NCI-H1092 (cell line): ENCODE results near the gene ZNF821.
"Not testable (repeated sequence)": the region's sequence is repeated elsewhere in the genome, so short reads cannot be mapped to it uniquely, and the experiment has no call there.

Experiments
- DNase-seq: peaks from one replicate; lab custom pipeline; 2025; lab: John Stamatoyannopoulos, UW

Gene ZNF821

DNA sequence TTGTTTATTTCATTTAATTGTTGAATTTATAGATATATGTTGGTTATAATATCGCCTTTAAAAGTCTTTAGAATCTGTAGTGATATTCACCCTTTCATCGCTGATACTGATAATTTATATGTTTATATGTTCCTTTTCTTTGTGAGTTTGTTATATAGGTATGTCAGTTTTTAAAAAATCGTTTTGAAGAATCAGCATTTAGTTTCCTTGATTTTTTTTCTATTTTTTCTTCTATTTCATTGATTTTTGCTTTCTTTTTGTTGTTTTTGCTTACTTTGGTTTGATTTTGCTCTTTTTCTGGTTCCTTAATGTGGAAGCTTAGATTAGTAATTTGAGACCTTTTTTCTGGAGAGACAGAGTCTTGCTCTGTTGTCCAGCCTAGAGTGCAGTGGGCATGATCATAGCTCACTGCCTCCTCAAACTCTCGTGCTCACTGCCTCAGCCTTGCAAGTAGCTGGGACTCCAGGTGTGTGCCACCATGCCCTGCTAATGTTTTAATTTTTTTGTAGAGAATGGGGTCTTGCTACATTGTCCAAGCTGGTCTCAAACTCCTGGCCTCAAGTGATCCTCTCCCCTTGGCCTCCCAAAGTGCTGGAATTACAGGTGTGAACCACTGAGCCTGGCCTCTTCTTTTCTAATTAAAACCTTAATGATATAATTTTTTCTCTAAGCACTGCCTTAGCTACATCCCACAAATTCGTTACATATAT is 18.8 kb upstream of the ZNF821 start:
- DNase-seq: no peak

DNA sequence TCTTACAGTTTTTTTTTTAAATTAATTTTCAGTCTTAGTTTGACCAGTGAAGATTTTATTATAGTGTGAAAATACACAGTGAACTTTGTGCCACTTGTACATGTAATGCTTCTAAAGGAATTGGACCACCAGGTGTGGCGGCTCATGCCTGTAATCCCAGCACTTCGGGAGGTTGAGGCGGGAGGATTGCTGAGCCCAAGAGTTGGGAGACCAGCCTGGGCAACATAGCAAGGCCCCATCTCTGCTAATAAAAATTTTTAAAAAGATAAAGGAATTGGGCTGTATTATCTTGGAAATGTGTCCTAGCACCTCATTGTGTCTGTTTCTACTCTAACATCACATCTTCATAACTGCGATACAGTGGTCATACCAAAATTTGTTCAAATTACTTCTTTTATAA is 15.2 kb upstream of the ZNF821 start:
- no peak for DNase-seq

DNA sequence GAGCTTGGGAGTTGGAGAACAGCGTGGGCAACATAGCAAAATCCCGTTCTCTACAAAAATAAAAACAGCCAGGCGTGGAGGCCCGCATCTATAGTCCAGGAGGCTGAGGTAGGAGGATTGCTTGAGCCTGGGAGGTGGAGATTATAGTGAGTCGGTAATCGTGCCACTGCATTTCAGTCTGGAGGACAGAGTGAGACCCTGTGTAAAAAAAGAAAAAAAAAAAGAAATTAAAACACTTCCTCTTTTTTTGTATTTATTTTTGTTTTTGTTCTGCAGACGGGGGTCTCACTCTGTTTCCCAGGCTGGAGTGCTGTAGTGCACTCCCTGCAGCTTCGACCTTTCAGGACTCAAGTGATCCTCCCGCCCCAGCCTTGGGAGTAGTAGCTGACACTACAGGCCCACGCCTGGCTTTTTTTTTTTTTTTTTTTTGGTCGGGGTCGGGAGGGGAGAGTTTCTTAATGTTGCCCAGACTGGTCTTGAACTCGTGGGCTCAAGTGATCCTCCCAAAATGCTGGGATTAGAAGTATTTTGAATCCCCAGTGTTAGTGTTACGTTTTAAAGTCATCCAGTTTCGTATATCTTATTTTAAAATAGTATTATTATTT is 12.9 kb upstream of the ZNF821 start:
- DNase-seq: no peak

DNA sequence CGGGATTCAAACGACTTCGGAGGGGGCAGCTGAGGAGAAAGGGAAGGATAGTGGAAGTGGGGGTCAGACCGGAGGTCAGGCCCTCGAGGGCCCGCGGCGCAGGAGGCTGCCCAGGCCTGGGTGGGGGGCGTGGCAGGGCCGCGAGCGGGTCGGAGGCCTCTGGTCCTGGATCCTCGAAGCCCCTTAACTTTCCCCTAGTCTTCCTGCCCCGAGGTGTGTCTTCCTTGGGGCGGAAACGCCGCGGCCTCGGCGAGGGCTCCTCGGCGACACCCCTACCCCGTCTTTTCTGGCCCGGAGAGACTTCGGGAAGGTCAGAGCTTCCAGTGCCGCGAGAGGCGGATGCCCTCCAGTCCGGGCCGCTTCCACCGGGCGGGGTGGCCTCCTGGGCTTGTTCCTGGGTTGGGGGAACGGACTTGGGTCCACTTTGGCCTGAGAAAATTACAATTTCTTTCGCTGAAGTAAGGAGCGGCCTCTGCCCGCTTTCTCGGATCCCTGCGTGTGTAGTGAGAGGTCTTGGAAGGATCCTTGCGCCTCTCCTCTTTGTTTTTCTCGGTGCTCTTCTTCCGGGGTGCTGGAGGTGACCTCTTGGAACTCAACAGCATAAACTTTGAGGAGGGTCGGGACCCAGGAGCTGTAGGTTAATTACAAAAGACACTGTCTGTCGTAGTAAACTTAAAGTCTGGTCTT is 11.8 kb upstream of the ZNF821 start:
- DNase-seq: no peak

DNA sequence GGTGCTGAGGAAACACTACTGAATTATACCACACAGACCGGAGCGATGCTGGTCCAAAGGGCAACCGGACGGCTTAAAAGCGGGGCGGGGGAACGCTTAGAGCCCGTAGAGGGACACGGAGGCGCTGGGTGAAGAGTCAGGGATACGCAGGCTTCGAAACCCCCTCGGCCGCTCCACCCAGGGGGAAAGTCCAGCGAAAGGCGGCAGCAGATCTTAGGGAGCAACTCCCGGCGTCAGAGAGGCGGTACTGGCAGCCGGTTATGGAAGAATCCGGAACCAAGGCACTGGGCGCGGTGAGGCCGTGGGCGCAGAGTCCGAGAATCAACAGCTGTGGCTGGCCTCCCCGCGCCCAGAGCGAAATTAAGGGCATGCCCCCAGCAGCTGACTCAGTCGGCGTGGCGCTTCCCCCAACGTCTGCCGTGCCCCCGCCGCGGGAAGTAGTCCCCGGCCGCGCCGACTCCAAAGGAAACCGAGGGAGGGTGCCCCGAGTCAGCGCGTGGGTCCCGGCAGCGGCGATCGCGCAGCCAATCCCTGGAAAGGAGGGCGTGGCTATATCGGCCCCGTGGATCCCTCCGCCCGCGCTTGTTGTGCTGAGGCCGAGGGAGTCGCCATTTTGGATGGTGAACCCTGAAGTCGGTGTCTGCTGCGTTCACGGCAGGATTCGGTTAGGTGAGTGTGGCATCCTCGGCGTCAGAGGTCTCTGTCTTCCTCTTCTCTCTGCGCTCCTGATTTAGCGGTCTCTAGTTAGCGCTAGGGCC is 11.1 kb upstream of the ZNF821 start, which contains the start of gene IST1:
TSS of gene IST1 (plus strand) at position 611 of the 758 bp plus-strand sequence. CDS start 20,110 bp downstream, outside the sequence.
- DNase-seq: peak; percentile 97

DNA sequence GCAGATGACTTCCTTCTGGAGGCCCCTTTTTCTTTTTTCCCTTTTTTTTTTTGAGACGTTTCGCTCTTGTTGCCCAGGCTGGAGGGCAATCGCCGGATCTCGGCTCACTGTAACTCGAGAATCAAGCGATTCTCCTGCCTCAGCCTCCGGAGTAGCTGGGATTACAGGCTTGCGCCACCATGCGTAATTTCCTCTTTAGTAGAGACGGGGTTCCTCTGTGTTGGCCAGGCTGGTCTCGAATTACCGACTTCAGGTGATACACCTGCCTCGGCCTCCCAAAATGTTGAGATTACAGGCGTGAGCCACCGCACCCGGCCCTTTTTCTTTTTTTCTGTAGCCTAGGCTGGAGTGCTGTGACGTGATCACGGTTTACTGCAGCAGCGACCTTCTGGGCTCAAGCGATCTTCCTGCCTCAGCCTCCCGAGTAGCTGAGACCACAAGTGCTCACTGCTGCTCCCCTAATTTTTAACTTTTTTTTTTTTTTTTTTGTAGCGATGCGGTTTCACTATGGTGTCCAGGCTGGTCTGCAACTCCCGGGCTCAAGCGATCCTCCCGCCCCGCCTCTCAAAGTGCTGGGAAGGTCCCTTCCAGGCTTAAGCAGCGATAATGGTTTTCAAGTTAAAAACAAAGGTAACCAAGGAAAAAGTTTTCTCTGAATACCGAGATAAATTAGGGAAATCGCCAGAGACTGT is 10.4 kb upstream of the ZNF821 start:
- DNase-seq: peak; percentile 25

DNA sequence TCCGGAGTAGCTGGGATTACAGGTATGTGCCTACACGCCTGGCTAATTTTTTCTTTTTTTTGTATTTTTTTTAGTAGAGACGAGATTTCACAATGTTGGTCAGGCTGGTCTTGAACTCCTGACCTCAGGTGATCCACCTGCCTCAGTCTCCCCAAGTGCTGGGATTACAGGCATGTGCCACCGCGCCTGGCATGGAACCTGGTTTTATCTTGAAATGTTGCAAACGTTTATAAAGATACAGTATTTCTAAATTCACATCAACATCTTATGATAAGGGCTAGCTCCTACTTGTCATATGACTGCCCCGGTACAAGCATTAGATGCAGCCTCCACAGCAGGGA is 9.9 kb upstream of the ZNF821 start:
- no peak for DNase-seq

DNA sequence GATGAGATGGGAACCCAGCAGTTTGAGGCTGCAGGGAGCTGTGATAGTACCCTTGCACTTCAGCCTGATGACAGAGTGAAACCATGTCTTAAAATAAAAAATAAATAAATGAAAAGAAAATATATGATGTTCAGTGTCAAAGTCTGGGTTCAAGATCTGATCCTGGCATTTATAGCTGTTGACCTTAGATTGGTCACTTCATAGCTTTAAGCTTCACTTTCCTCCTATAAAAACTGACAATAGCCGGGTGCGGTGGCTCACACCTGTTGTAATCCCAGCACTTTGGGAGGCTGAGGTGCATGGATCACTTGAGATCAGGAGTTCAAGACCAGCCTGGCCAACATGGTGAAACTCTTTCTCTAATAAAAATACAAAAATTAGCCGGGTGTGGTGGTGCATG is 5.2 kb upstream of the ZNF821 start:
- DNase-seq: no peak

DNA sequence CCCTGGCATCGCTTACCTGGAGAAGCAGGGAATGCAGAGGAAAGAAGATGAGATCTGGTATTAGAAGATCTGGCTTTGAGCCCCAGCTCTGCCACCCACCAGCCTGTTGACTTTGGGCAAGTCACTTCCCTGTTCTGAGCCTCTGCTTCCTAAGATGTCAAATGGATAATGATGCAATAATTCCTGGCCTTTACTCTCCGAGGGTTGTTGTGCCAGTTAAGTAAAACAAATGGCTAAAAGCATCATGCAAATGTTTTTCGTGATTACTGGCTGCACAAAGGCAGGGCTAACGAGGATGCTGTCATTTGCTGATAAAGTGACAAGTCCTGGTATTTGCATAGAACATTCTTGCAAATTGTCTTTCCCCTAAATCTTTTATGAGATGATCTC is 1.3 kb upstream of the ZNF821 start:
- no peak for DNase-seq

DNA sequence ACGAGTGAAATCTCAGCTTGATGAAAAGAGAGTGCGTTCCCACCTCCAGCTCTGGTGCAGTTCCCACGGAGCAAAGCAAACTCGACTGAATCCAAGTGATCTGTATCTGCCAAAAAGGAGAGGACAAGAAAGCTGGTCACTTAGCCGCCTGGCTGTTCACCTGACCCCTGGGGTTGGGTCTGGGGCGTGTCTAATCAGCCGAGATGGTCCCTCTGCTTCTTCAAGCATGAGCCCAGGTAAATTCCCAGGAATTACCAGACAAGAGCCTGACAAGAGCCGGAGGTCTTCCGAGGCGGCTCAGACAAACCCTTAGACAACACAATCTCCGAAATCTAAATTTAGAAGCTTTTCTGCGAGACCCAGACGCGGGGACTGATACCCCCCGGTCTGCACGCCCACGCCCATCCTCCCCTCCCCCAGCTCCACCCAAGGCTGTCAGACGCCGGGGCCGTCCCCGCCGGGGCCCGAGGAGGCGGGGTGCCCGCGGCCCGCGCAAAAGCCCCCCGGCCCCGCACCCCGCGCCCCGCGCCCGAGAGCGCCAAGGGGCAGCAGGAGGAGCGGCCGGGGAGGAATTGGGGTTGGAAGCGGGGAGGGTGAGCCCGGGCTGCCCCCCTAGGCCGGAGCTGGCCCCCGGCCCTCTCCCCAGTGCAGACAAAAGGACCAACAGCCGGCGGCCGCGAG is 674 bp downstream of the ZNF821 start:
- no peak for DNase-seq

DNA sequence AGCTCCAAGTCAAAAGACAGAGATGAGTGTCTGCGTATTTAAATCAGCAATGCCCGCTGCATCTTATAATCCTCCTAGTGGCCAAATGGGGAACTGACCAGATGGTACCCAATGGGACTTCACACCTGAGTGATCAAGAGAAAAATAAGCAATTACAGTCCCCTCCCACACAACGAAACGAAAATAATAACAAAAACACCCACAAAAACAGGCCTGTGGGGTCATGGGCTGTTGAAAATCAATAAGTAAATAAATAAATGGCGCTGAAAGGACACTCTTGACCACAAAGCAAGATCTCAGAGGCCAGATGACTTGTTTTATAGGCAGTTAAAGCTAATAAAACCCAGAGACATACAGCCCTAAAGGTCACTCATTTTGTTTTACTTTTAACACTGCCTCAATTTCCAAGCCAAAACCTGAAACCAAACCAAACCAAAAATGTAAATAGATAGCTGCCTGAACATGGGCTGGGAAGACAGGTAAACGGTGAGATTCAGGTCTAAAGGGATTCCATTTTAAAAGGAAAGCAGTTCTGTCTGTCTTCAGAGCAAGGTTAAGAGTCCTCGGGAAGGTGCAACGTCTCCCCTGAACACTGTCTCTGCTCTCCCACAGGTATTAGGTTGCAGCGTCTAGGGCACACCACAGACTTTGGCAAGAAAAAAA is 1.3 kb downstream of the ZNF821 start:
- peak; percentile 79 for DNase-seq

DNA sequence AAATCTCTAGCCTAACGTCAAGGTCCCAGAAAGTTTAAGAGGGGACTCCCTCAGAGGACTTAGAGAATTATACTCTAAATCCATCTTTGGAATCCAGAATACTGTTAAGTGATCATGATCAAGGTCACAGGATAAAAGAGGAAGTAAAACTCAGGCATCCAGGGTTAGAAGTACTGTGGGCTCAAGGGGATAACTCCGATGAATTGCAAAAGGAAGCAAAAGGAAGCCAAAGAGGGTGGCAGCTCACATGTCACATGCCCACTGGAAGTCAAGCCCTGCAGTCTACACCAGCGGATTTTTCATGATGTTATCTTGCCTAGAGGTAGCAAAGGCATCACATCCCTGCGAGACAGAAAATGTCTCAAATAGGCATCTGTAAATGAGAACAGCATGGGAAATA is 3.8 kb downstream of the ZNF821 start:
- no peak for DNase-seq

DNA sequence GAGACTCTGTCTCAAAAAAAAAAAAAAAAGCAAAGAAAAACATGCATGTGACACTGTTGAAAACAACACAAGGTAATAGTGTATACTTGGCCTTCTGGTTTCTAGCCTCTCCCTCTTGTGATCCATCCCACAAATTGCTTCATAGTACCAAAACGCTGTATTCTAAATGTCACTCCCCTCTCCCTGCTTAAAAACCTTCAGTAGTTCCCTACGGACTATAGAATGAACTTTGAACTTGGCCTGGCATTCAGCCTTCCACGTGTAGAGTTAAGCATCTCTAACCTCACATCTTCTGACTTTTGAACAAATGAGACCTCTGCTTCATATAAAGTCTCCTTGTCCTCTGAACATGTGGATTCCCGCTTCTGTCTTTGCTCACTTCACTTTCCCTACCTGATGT is 5.1 kb downstream of the ZNF821 start:
- no peak for DNase-seq

DNA sequence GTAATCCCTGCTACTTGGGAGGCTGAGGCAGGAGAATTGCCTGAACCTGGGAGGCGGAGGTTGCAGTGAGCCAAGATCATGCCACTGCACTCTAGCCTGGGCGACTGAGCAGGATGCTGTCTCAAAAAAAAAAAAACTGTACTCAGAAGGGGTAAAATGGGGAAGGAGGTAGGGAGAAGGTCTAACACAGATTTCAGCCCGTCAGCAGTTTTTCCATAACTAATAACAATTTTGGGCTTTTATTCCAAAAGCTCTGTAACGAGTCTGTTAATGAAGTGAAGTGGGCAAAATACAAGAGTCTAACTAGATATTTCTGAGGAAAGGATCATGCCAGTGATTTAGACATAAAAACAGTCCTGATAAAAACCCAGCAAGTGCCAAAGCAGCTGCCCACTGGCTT is 10.8 kb downstream of the ZNF821 start:
- DNase-seq: no peak

DNA sequence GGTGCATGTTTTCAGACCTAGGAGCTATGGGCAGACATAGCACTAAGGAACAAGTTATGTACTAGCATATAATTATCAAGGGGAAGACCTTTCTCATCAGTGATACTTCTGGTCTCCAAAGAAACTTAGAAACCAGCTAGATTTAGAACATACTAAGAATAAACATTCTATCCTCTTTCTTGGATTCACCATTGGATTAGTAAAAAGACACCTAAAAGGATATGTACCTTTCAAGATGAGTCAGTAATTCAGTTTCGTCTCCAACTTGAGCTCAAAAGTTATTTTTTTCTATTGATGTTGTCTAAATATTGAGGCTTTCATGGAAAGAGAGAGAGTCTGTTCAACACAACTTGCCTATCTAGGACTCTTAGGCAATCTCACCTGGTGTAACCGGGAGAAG is 13.2 kb downstream of the ZNF821 start:
- DNase-seq: no peak

DNA sequence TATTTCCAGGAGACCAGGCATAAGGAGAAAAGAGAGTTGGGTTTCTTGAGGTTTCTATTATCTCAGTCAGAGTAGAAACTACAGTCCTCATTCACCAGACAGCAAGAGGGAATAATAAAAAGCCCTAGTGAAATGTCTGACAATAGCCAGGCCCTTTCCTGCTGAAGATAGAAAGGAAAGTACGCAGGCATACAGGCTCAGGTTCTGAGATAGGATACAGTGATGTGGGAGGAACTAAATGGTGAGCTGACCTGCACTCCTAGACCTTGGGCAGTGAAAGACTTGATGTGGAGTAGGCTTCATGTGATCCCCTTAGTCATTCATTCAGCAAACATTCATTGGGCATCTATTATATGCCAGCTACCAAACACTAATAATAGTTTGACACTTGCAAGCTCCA is 14.9 kb downstream of the ZNF821 start:
- DNase-seq: no peak

DNA sequence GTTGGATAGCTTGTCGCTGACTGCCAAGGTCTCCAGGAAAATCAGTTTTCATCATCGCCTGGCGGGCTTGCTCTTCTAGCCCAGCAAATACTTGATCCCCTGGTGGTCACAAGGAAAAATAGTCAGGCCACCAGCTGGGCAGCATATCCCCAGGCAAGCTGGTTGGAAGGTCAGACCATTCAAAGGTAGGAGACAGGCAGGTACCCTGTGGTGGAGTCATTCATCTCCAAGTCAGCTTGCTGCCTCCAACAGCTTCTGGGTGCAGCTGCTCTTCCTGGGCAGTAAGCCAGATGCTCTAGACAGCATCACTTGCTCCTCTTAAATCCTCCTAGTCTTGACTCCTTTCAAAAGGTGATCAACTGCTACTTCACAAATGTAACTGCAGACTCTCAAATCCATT is 16.0 kb downstream of the ZNF821 start:
- peak; percentile 63 for DNase-seq

DNA sequence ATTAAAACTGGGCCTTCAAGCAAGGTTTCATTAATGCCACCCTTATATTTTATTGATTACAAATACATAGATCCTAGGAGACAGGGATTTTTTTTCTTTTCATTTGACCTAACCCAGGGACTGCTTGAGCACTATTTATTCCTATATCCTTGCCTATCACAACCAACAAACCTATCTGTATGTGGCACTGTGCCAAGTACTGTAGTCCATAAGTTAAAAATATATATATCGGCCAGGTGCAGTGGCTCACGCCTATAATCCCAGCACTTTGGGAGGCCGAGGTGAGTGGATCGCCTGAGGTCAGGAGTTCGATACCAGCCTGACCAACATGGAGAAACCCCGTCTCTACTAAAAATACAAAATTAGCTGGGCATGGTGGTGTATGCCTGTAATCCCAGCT is 16.8 kb downstream of the ZNF821 start:
- not testable (repeated sequence) for DNase-seq

DNA sequence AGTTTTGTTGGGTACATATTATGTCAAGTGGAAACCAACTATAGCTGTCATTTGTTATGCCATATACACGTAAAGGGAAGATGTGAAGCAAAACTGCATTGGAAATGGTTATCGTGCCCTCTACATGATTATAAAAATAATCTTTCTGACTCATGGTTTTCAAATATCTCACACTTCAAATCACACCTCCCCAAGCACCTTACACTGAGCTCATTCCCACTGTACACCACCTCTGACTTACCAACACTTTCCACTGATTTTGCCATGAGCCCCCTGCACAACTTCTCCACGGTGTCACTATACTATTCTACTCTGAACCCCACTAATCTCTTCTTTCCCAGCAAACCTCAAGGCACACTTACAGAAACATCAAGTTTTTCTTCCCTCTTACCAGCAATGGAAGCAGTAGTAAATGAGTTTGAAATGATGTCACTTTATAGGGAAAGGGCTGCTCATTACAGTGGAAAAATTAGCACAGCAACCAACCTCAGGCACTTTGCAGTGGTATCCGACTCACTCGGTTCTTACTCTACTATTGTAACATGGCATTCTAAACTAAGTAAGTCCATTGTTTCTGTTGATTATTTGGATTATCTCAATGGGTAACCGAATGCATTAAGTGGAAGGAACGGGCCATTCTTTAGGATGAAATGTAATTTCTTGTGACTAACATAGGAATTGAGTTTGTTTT is 18.7 kb downstream of the ZNF821 start:
- no peak for DNase-seq

DNA sequence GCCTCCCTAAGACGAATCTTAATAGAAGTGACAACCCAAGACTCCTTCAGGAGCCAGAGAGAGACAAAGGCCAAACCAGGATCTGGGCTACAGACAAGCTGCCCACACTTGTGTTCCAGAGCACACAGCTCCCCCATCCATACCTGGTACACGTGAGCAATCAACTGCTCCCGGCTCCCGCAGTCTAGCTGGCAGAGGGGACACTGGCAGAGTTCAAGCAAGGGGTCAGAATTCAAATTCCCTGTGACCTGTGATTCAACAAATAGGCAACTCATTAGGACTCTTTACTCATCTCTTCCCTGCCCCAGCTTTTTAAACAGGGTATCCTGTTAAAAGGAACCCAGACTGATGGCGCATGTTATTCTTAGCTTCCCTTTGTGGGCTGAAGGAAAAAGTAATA is 20.0 kb downstream of the ZNF821 start:
- DNase-seq: no peak
